Lung microvascular endothelial cell (primary cell): Measurements from ENCODE around the gene DHX38. TPM values are rescaled to one million over a fixed set of nuclear protein-coding genes. Genes with fewer than 3 reads are reported as not detected.

ENCODE experiments used
- DNase-seq, 2 donors: peaks; one replicate each; pipeline versions ENCODE4 v3.0.0 to v3.0.0-alpha.2; 2010; ENCODE audit warnings: low read depth in 2 of 2
- total RNA-seq: library from RNA; depleted of rRNA; stranded (reverse); fragments of >200 nt; gene quantifications from 2 replicates; pipeline ENCODE4 v1.2.1, GENCODE V29; 2014

Gene DHX38
- total RNA-seq, 1 donor from 2014 or later, result 98.2 TPM

DNA sequence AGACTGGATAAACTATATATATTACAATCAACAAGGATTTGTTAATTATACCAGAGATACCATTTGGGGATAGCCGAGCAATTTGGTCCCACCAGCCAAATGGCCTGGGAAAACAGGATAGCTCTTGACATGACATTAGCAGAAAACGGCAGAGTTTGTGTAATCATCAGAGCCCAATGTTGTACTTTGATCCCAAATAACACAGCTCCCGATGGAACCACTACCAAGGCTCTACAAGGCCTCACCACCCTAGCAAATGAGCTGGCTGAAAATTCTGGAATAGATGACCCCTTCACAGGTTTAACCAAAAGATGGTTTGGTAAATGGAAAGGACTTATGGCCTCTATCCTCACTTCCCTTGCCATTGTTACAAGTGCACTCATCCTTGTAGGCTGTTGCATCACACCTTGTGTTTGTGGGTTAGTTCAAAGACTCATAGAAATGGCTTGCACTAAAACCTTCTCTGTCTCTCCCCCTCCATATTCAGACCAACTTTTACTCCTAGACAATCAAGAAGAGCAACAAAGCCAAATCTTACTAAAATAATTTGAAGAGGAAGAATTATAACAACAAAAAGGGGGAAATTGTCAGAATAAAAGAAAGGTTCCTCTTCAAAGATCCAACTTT is 9.8 kb upstream of the DHX38 start:
- no peak for DNase-seq

DNA sequence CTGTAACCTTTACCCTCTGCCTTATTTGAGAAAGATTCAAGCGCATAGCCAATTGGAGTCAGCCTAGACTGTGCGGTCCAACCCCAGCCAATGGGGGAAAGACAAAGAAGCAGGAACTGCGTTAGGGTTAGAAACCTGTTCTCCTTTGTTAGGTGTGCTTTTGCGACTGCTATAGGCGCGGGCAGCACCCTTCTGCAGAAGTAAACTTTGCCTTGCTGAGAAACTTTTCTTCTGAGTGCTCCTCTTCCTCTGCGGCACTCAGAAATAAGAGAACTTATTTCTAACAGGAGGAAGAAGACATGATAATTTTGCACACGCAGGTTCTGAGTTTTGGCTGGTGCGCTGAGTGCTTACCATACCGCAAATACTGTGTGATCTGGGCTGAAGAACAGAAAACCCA is 9.2 kb upstream of the DHX38 start:
- no peak for DNase-seq

- DNase-seq, result no peak
Measured at GRCh38 chr16:72085002-72085401, 8.6 kb upstream of the DHX38 start.

- DNase-seq, result no peak
Measured at GRCh38 chr16:72091217-72091616, 2.4 kb upstream of the DHX38 start.

DNA sequence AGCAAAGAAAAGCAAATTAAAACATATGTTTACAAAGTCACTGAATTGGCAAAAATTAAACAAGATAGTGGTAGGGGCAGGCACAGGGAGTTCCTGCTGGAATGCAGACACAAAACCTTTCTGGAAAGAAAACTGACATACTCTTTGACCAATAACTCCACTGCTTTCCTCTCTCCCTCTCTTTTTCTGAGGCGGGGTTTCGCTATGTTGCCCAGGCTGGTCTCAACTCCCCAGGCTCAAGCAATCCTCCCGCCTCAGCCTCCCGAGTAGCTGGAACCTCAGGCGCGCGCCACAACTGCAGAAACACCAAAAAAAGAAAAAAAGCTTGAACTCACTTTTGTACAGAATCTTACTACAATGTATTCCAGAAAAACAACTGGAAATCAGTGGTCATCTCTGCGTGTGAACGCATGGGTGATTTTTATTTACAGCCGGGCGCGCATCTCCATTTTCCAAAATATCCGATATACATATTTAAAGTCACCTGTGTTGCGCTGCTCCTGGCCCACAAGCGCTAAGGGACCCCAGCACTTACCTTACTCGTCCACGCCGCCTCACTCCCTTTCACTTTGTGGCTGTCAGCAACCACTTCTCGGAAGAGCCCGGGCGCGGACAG is 707 bp upstream of the DHX38 start:
- DNase-seq, result peak; percentile 66

DNA sequence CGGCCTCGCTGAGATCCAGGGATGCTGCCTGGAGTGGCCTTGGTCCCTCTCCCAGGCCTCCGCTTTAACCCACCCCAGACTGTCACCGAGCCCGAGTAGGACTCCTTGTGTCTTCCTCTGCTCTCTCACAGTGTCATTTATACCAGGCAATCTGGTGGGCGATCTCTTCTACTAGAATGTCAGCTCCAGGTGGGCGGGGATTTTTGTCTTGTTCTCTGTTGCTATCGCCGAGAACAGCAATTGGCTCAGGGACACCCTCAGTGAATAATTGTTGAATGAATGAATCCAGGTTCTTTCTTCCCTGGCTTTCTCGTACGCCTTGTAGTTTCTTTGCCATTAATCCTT is 591 bp downstream of the DHX38 start:
- peak in 1 of 2 donors; percentile 17 for DNase-seq

GRCh38 chr16:72098936-72099335 is 5.3 kb downstream of the DHX38 start:
- DNase-seq, result no peak

DNA sequence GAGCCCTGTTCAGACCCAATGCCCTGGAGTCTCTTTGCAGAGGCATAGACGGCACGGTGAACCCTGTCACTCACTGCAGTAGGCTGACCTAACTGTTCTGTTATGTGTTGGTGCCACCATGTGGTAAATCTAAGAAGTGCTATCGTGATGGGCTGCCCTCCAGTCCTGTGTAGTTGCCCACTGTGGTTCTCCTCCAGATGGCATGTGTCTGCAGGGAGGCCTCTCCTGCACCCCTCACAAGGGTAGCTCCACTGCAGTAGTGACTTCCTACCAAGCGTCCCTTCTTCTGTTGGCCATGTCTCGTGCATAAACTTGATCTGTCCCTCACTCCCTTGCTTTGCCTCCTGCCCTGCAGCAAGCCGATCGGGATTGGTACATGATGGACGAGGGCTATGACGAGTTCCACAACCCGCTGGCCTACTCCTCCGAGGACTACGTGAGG is 5.8 kb downstream of the DHX38 start:
- peak; percentile 77 to 82 for DNase-seq

GRCh38 chr16:72101195-72101594 is 7.5 kb downstream of the DHX38 start:
- DNase-seq, result no peak

GRCh38 chr16:72104905-72105304 is 11.3 kb downstream of the DHX38 start:
- no peak for DNase-seq

- DNase-seq, result no peak
Measured at GRCh38 chr16:72105978-72106377, 12.3 kb downstream of the DHX38 start.

DNA sequence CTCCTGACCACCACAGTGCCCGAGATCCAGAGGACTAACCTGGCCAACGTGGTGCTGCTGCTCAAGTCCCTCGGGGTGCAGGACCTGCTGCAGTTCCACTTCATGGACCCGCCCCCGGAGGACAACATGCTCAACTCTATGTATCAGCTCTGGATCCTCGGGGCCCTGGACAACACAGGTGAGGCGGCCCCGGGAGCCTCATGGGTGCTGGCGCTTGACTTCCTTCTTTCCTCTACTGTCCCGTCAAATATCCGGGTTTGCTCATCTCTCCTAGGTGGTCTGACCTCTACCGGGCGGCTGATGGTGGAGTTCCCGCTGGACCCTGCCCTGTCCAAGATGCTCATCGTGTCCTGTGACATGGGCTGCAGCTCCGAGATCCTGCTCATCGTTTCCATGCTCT is 13.7 kb downstream of the DHX38 start:
- DNase-seq, result no peak

DNA sequence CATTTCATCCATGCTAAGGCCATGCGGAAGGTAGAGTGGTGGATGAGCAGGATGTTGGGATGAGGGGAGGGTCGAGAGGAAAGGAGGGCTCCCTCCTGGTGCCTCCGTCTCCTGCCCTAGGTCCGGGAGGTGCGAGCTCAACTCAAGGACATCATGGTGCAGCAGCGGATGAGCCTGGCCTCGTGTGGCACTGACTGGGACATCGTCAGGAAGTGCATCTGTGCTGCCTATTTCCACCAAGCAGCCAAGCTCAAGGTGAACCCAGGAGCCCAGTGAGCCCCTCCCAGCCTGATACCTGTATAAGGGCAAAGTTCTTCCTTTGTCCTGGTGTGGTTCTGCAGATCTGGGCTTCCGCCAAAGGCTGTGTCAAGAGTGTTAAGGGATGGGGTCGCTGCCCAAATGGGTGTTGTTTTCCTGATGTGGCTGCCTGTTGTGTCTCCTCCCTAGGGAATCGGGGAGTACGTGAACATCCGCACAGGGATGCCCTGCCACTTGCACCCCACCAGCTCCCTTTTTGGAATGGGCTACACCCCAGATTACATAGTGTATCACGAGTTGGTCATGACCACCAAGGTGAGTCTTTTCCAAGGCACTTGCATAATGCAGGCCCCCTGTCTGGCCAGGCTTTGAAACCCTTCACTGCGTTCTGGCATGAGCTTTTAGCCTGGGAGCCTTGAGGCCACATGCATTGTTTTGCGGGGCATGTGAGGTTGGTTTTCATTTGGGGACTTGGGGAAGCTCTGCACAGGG is 14.9 kb downstream of the DHX38 start:
- DNase-seq, result no peak

DNA sequence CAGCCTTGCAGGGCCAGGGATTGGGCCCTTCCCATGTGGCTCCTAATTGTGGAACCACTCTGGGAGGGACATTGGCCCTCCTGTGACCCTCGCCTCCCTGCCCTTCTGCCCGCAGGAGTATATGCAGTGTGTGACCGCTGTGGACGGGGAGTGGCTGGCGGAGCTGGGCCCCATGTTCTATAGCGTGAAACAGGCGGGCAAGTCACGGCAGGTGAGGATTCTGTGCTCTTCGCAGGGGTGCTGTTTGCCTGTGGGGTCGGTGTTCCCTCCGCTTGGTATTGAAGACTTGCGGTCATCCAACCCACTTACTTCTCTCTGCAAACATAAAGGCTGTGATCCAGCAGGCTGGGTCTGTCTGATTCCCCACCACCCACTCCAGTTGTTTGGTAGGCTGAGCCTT is 15.7 kb downstream of the DHX38 start:
- DNase-seq, result no peak

GRCh38 chr16:72109966-72110530 is 16.4 kb downstream of the DHX38 start:
- no peak for DNase-seq

GRCh38 chr16:72110662-72111615 is 17.3 kb downstream of the DHX38 start:
- no peak for DNase-seq

- no peak for DNase-seq
Measured at GRCh38 chr16:72111657-72112451, 18.2 kb downstream of the DHX38 start.

DNA sequence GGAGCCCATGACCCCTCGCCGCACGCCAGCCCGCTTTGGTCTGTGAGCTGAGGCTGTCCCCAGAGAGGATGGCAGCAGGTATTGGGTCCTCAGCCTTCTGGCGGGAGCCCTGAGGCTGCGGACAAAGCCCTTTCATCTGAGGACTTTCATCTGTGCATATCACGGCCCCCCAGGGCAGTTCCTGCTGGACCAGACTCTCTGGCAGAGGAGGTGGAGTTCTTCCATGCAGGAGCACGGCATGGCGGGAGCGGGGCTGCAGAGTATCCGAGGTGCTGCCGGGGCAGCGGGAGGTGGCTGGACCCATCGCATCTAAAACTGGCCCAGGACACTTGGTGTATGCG is 18.8 kb downstream of the DHX38 start:
- no peak for DNase-seq

- no peak for DNase-seq
Measured at GRCh38 chr16:72112906-72113615, 19.4 kb downstream of the DHX38 start.

GRCh38 chr16:72113616-72113945 is 19.9 kb downstream of the DHX38 start:
- DNase-seq, result no peak
